ENCODE results near the gene RNF144B. TPM values are rescaled to one million over a fixed set of nuclear protein-coding genes. Genes with fewer than 3 reads are reported as not detected.

The RNF144B gene
- total RNA-seq, 1 experiment from 2014 or later = 8.2 TPM

- no peaks in the 10 kb centered on the region for H3K27me3 Mint-ChIP-seq (ENCODE audit: low read depth)
- peak overlapping the region; percentile 2; the same call in 1 of the 2 replicates for H3K27ac Mint-ChIP-seq
- DNase-seq (ENCODE audit: low spot score) (no peak), ATAC-seq (no peak)
- no peak for TF ChIP-seq ZNF512 (CRISPR knock-in tag; IDR thresholded peaks at IDR 0.05; ENCODE audit: borderline replicate concordance)
- TF ChIP-seq CTCF (IDR thresholded peaks at IDR 0.05) = no peak
- TF ChIP-seq TP53 (CRISPR knock-in tag; IDR thresholded peaks at IDR 0.05) = no peak
- no peak for TF ChIP-seq CREM (CRISPR knock-in tag; IDR thresholded peaks at IDR 0.05)
- no peak for TF ChIP-seq AFF4 (CRISPR knock-in tag; IDR thresholded peaks at IDR 0.05; ENCODE audit: borderline replicate concordance)
- TF ChIP-seq FOXK1 (CRISPR knock-in tag; IDR thresholded peaks at IDR 0.05) = no peak
- no peak for TF ChIP-seq ZNF425 (CRISPR knock-in tag; conservative IDR thresholded peaks at IDR 0.05)
- no peak for TF ChIP-seq ATF1 (CRISPR knock-in tag; IDR thresholded peaks at IDR 0.05)
- no peak for TF ChIP-seq MLX (CRISPR knock-in tag; IDR thresholded peaks at IDR 0.05)
- no peak for TF ChIP-seq USF2 (CRISPR knock-in tag; IDR thresholded peaks at IDR 0.05)
- no peak for TF ChIP-seq ZNF219 (CRISPR knock-in tag; IDR thresholded peaks at IDR 0.05; ENCODE audit: borderline replicate concordance)
- no peak for TF ChIP-seq NR2C2 (CRISPR knock-in tag; IDR thresholded peaks at IDR 0.05)
- no peak for TF ChIP-seq OVOL2 (CRISPR knock-in tag; IDR thresholded peaks at IDR 0.05; ENCODE audit: borderline replicate concordance)
- no peak for TF ChIP-seq E2F4 (CRISPR knock-in tag; IDR thresholded peaks at IDR 0.05; ENCODE audit: borderline replicate concordance, low read depth)
- TF ChIP-seq PRRX2 (CRISPR knock-in tag; IDR thresholded peaks at IDR 0.05) = no peak
- no peak for TF ChIP-seq ZNF423 (CRISPR knock-in tag; IDR thresholded peaks at IDR 0.05)
- TF ChIP-seq SOX15 (CRISPR knock-in tag; IDR thresholded peaks at IDR 0.05) = no peak
- TF ChIP-seq GABPB1 (CRISPR knock-in tag; IDR thresholded peaks at IDR 0.05) = no peak
- no peak for TF ChIP-seq ATF3 (CRISPR knock-in tag; conservative IDR thresholded peaks at IDR 0.05)
- ChIA-PET POLR2A (no interaction called here), CTCF (no interaction called here)
- H3K9me3 Mint-ChIP-seq = no peaks in the 10 kb centered on the region
- no peaks in the 10 kb centered on the region for H3K36me3 Mint-ChIP-seq
- H3K4me1 Mint-ChIP-seq = peaks cover 13% of the 10 kb centered on the region
- no peak overlapping the region for H3K4me3 Mint-ChIP-seq
Observed at GRCh38 chr6:18380851-18381250, 6.3 kb upstream of the RNF144B start.

Data from WTC11 (cell line).